Uterus (tissue), 4 donors: ENCODE results near the gene OBSCN. TPM values are rescaled to one million over a fixed set of nuclear protein-coding genes. Genes with fewer than 3 reads are reported as not detected.

ENCODE experiments used
- DNase-seq, 2 donors: peaks; one replicate each; pipeline ENCODE4 v3.0.0-alpha.2; 2019 to 2020
- H3K27ac ChIP-seq, 2 donors: fragments of 200-600 bp; sonication (generic); 1 replicate in 1 of 2; 2 replicates in 1 of 2; pipeline ENCODE4 v1.5.1; 2016 to 2018
- H3K27me3 ChIP-seq, 2 donors: fragments of 200-600 bp; sonication (generic); one replicate each; pipeline ENCODE4 v1.5.1; 2018 to 2019; ENCODE audit warnings: control low read depth in 1 of 2
- H3K36me3 ChIP-seq, 2 donors: fragments of 200-600 bp; sonication (generic); one replicate each; pipeline ENCODE4 v1.5.1; 2019; ENCODE audit warnings: control low read depth in 1 of 2
- H3K4me1 ChIP-seq, 2 donors: fragments of 200-600 bp; sonication (generic); one replicate each; pipeline ENCODE4 v1.5.1; 2018 to 2019; ENCODE audit warnings: control low read depth in 1 of 2
- H3K4me3 ChIP-seq, 2 donors: fragments of 200-600 bp; sonication (generic); 1 replicate in 1 of 2; 2 replicates in 1 of 2; pipeline ENCODE4 v1.5.1; 2018 to 2019; ENCODE audit warnings: mild to moderate bottlenecking in 1 of 2
- H3K9me3 ChIP-seq, 2 donors: fragments of 200-600 bp; sonication (generic); one replicate each; pipeline ENCODE4 v1.5.1; 2019; ENCODE audit warnings: control low read depth in 1 of 2
- CTCF ChIP-seq, 4 experiments: fragments of 200-600 bp in 2 of 4; fragments of 450-650 bp in 2 of 4; sonication (generic) in 2 of 4; IDR thresholded peaks; one replicate each; pipeline ENCODE4 v1.5.1; 2016 to 2019; ENCODE audit warnings: antibody characterized with exemption in 4 of 4, mild to moderate bottlenecking in 2 of 4, moderate library complexity in 1 of 4
- POLR2A ChIP-seq, 2 donors: fragments of 450-650 bp; IDR thresholded peaks; one replicate each; pipeline ENCODE4 v1.6.1; 2016; ENCODE audit warnings: antibody characterized with exemption in 2 of 2, mild to moderate bottlenecking in 1 of 2, moderate library complexity in 1 of 2
- intact Hi-C: fragments of 100-400 bp; cut with DNase I; formaldehyde crosslinking; loops from one replicate; pipeline ENCODE4 v1.15.1; 2023; ENCODE audit warnings: low total_unique reads
- total RNA-seq, 4 donors: library from RNA; depleted of rRNA in 3 of 4; stranded (reverse); fragments of >200 nt in 3 of 4; gene quantifications; one replicate each; pipeline versions ENCODE4 v1.1.0 to v1.2.4, GENCODE V29; 2014 to 2023
- donor health status: DM: yes; HTN: yes; CAD: no.

OBSCN gene
- total RNA-seq, 4 donors from 2014 or later, result 5.9 to 53.2 (median 22.4) TPM

GRCh38 chr1:228307218-228308023, 99.6 kb downstream of the OBSCN start:
- no peak for DNase-seq
- no peak for TF ChIP-seq POLR2A (IDR thresholded peaks at IDR 0.05)
- TF ChIP-seq CTCF (IDR thresholded peaks at IDR 0.05), result no peak
- intact Hi-C loops, result no loop called here
- Histone ChIP-seq H3K27ac (no peak overlapping the region), H3K4me3 (no peak overlapping the region), H3K27me3 (no peaks in the 10 kb centered on the region), H3K36me3 (no peaks in the 10 kb centered on the region), H3K9me3 (peaks cover 0 to 2% of the 10 kb centered on the region in 2 donors), H3K4me1 (no peaks in the 10 kb centered on the region)

- DNase-seq, result no peak
- Histone ChIP-seq H3K27ac (no peak overlapping the region), H3K4me3 (no peak overlapping the region), H3K9me3 (no peaks in the 10 kb centered on the region), H3K36me3 (no peaks in the 10 kb centered on the region), H3K27me3 (no peaks in the 10 kb centered on the region), H3K4me1 (no peaks in the 10 kb centered on the region)
- TF ChIP-seq CTCF (IDR thresholded peaks at IDR 0.05), result no peak
- no peak for TF ChIP-seq POLR2A (IDR thresholded peaks at IDR 0.05)
- intact Hi-C loops, result no loop called here
Observed at GRCh38 chr1:228308085-228308601, 100.3 kb downstream of the OBSCN start.

- H3K4me1 ChIP-seq, result no peaks in the 10 kb centered on the region
- no peak overlapping the region for H3K27ac ChIP-seq
- intact Hi-C loops, result no loop called here
- TF ChIP-seq POLR2A (IDR thresholded peaks at IDR 0.05) (no peak), CTCF (IDR thresholded peaks at IDR 0.05) (no peak)
- H3K9me3 ChIP-seq, result no peaks in the 10 kb centered on the region
- H3K27me3 ChIP-seq, result no peaks in the 10 kb centered on the region
- H3K4me3 ChIP-seq, result no peak overlapping the region
- no peak for DNase-seq
- H3K36me3 ChIP-seq, result no peaks in the 10 kb centered on the region
Observed at GRCh38 chr1:228308628-228309325, 100.9 kb downstream of the OBSCN start.

GRCh38 chr1:228309326-228310067, 101.7 kb downstream of the OBSCN start:
- no peaks in the 10 kb centered on the region for H3K9me3 ChIP-seq
- H3K4me1 ChIP-seq, result no peaks in the 10 kb centered on the region
- H3K27ac ChIP-seq, result no peak overlapping the region
- no peak for TF ChIP-seq CTCF (IDR thresholded peaks at IDR 0.05)
- no peak for TF ChIP-seq POLR2A (IDR thresholded peaks at IDR 0.05)
- intact Hi-C loops, result no loop called here
- no peaks in the 10 kb centered on the region for H3K27me3 ChIP-seq
- DNase-seq, result no peak
- H3K4me3 ChIP-seq, result no peak overlapping the region
- no peaks in the 10 kb centered on the region for H3K36me3 ChIP-seq
